Astrocyte of the spinal cord (primary cell): ENCODE measurements around the gene CCIN.

ENCODE experiments used
- DNase-seq: peaks from one replicate; pipeline ENCODE4 v3.0.0; 2011; ENCODE audit warnings: low read depth, low spot score
- H3K4me3 ChIP-seq: 2 replicates; pipeline ENCODE4 v1.5.1; 2011; ENCODE audit warnings: low read depth, mild to moderate bottlenecking, low read length, moderate library complexity
- CTCF ChIP-seq: IDR thresholded peaks from 2 replicates; pipeline ENCODE4 v1.5.1; 2012; ENCODE audit warnings: low read depth, mild to moderate bottlenecking, low read length, inconsistent platforms
- in situ Hi-C: cut with HindIII; loops from 2 replicates; pipeline ENCODE4 v1.10.0; 2017; ENCODE audit warnings: low sequenced_read_pairs

CCIN gene

GRCh38 chr9:36135741-36136271 lies 33.4 kb upstream of the CCIN start:
- no peak for DNase-seq
- no peak for TF ChIP-seq CTCF
- peak overlapping the region; percentile 54 for H3K4me3 ChIP-seq
- in situ Hi-C loops, result no loop called here

DNA sequence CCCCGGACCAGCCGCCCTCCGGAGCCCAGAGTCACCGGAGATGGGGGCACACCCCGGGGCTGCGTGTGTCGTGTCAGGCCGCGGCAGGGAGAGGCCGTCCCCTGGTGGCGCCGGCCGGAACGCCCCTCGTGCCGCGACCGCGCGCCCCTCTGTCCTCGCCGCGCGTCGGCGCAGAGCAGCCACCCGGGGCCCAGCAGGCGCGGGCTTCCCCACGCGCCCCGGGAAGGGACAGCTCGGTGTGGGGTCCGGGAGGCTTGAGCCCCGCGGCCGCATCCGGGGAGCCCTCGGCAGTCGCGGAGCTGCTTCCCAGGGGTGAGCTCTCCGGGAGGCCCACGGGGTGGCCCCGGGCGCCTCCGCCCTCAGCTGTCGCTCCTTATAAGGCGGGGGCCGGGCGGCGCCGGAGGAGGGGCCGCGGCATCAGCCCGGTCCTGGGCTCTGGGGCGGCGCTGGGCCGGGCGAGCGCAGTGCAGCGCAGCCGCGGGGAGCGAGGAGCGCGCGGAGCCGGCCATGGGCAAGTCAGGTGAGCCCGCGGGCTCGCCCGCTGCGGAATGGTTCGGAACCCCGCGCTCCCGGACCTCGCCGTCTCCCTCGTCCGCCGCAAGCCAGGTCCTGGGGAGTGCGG lies 32.8 kb upstream of the CCIN start, which contains the start of gene GLIPR2:
Gene GLIPR2 (plus strand): TSS at position 462 of the 622 bp plus-strand sequence. CDS start 46 bp downstream, at position 508.
- peak within 1 kb of the TSS; percentile 54 for H3K4me3 ChIP-seq
- in situ Hi-C loops, result no loop called here
- TF ChIP-seq CTCF, result no peak
- DNase-seq, result peak; percentile 57

- H3K4me3 ChIP-seq, result peak overlapping the region; percentile 54
- TF ChIP-seq CTCF, result no peak
- DNase-seq, result no peak
- in situ Hi-C loops, result no loop called here
Measured at GRCh38 chr9:36136894-36137391, 32.2 kb upstream of the CCIN start.

DNA sequence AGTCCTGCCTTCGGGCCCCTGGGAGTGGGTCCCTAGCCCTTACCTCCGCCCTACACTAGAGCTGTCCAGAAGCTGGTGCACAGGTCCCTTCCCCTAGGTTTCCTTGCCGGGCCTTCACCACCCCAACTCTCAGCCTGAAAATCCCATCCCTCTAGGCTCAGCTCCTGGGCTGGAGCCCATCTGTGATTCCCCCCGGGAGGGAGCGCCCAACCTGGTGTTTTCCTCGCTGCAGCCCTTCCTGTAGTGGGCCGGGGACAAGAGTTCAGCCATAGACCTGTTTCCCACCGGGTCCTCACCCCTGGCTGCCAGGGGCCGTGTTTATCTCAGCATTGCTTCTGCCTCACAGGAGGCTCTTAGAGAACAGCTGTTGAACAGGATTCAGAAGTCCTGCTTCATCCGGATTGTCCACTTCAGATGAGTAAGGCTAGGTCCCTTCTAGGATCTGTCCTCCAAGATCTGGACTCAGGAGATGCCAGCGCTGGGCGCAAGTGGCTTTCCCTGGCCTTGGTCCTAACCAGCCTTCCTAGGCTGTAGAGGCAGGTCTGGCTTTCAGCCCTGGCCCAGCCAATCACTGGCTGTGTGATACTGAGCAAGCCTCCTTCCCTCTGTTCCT lies 31.7 kb upstream of the CCIN start:
- no peak for DNase-seq
- no peak for TF ChIP-seq CTCF
- in situ Hi-C loops, result no loop called here
- H3K4me3 ChIP-seq, result peak overlapping the region; percentile 54

DNA sequence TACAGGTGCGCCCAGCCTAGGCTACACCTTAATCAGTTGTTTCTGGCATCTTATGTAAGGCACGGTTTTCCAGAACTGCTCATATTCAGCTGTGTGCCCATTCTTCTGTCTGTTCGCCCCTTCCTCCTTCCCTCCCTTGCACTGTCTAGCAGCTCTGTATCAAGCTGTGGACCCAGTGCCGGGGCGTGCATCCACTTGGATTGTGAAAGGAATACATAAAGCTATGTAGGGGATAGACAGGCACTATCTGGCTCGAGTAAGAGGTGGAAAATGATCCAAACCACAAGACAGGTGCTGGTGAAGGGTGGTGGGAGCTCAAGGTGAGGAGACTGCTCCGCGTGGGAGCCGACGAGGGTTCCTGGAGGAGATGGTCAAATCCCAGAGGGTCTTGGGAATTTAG lies 30.7 kb upstream of the CCIN start:
- no peak overlapping the region for H3K4me3 ChIP-seq
- DNase-seq, result no peak
- in situ Hi-C loops, result no loop called here
- no peak for TF ChIP-seq CTCF

- H3K4me3 ChIP-seq, result no peak overlapping the region
- in situ Hi-C loops, result no loop called here
- no peak for DNase-seq
- no peak for TF ChIP-seq CTCF
Measured at GRCh38 chr9:36138901-36139300, 30.3 kb upstream of the CCIN start.
